ENCODE results near the gene WNT5B.

The WNT5B gene

DNA sequence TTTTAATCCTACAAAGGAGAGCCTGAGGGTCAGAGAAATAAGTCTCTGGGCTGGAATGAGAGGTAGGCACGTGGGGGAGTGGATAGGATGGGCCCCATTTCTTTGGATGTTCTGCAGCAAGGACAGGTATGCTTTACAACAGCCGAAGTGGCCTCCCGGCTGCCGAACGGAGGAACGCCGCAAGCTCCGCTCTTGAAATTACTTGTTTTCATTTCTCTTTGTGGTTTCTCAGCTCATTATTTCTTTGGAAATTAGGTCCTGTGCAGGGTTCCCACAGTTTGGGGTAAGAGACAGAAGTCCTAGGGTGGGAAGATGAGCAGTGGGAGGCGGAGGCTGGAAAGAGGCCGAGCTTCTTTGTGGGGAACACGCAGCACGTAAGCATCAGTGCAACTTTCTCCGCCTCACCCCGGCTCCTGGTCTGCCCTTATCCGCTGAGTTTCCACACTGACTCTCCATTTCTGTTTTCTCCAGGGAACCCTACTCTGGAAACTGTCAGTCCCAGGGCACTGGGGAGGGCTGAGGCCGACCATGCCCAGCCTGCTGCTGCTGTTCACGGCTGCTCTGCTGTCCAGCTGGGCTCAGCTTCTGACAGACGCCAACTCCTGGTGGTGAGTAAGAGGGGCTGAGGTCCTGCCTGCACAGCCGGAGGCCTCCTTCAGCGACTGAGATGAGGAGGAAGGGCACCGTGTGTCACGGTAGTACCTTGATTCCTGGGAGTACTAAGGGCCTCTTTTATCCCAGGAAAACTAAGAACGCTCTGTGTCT is 2.0 kb downstream of the WNT5B start:
- DNase-seq = peak; percentile 28

DNA sequence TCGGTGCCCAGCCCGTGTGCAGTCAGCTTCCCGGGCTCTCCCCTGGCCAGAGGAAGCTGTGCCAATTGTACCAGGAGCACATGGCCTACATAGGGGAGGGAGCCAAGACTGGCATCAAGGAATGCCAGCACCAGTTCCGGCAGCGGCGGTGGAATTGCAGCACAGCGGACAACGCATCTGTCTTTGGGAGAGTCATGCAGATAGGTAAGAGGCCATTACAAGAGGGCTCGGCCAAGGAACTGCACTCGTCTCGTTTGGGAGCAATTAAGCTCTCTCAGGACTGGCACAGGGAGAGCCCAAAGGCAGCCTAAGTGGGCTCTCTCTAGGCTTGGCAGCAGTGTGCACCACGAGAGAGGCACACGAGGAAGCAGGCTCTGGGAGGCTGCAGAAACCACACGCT is 3.7 kb downstream of the WNT5B start:
- no peak for DNase-seq

DNA sequence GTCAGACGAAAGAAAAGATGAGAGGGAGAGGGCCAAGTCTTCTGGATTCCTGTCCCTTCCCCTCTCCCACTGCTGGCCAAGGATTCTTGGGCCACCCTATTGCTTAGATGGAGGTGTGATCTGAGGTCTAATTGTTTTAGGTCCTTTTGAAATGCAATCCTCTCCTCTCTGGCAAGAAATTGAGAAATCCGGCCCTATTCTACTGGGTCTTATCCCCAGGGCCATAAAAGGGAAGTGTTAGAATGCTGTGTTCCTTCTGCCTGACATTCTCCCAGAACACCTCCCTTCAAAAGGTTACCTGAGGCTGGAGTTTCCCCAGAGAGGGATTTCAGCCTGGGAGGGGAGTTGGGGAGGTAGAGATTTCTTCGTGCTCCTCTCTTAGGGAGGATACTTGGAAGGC is 4.4 kb downstream of the WNT5B start:
- DNase-seq = no peak

- DNase-seq = no peak
Measured at GRCh38 chr12:1634149-1634548, 5.1 kb downstream of the WNT5B start.

DNA sequence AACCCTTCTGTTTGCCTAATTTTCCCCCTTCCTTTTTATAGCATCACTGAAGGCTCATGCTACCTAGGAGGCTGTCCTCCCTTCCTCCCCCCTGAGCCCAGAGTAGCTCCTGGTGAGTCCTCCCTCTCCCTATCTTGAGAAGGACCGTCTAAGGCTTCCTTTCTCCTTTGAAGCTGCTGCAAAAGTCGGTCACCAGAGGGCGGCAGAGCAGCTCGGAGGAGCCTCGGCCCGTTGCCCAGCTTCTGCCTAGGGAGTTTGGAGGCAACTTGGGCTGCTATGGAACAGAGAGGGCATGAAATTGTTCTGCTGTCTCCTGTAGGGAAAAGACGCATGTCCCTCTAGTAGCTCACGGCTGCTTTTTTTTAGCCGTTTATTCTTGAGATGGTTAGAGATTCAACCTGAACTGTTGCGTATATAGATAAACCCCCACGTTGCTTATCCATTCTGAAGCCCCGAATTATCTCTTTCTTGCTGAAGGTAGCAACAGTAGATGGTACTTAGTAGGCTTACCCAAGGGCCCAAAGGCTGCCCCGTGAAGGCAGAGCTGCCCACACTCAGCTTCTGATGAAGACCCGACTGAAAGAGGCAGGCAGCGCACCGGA is 5.7 kb downstream of the WNT5B start:
- peak; percentile 67 for DNase-seq

DNA sequence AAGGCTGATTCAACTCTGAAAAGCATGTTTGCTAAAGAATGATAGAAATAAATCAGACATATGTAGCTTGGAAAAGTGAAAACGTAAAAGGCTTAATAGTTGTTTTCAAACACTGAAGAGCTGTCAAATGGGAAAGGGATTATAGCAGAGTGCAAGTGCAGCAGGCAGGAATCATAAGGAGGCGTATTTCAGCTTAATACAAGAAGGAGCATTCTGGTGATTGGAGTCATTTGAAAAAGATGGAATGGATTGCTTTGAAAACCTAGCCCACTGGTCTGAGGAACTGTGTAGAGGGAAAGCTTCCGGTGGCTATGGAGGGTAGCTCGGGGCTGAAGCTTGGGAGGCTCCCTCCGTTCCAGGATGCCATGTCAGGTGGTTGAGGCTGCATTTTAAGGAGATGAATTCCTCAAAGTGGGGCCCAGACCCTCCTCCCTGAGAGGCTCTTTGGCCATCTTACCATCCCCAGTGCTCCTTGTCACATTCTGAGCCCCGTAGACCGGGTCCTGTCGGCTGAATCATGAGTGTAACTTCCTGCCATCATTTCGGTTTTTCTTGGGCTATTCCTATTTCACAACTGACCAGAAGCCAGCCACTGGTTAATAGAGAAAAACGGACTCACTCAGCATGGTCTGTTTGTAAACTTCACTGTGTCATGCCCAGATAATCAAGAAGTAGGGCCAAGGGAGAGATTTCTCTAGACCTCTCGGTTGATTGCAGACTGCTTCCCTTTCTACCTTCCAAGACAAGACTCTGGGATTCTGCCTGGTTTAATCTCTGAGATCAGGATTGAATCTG is 6.5 kb downstream of the WNT5B start:
- no peak for DNase-seq

GRCh38 chr12:1638203-1638602 is 9.2 kb downstream of the WNT5B start:
- DNase-seq = no peak

- DNase-seq = no peak
Measured at GRCh38 chr12:1639538-1639937, 10.5 kb downstream of the WNT5B start.

- no peak for DNase-seq
Measured at GRCh38 chr12:1640328-1641234, 11.6 kb downstream of the WNT5B start.

- no peak for DNase-seq
Measured at GRCh38 chr12:1642513-1642912, 13.5 kb downstream of the WNT5B start.

DNA sequence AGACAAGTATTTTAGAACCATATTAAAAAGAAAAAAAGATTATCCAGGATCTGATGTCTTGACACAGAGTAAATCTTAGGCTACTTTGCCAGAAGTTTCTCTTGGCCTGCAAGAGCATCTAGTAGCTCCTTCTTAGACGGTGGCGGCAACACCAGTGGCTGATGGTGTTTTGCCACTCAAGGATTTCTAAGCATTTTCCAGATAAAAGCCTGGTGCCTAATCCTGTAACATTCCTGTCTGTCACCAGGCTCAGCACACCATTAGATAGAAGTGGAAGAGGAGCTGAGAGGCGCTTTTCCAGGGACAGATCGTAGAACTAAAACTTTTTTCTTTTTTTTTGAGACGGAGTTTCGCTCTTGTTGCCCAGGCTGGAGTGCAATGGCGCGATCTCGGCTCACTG is 14.0 kb downstream of the WNT5B start:
- no peak for DNase-seq

DNA sequence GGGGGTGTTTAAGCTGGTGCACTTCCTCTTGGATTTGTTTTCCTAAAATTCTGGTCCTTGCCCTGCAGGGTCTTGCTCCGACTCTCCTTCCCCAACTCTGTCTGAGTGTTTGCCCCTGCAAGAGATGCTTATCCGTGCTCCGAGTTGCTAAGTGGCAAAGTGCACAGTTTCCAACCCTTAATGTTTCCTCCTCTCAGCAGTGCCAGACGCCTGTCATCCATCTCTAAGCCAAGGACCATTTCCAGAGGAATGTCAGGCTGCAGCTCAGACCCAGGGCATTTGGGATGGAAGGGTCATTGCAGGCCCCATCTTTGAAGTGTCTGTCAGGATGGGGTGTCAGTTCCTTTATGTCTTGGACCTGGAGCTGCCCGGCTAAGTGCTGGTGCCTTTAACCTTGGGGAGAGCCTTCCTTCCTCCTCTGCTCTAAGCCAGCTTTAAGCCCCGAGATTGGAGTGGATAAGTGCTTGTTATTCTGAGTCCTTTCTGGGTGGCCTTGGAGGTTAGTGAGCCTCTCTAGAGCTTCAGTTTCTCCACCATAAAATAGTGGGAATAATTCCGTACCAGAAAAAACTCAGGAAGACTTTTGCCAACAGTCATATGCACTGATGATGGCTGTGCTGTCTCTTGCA is 15.0 kb downstream of the WNT5B start:
- no peak for DNase-seq

DNA sequence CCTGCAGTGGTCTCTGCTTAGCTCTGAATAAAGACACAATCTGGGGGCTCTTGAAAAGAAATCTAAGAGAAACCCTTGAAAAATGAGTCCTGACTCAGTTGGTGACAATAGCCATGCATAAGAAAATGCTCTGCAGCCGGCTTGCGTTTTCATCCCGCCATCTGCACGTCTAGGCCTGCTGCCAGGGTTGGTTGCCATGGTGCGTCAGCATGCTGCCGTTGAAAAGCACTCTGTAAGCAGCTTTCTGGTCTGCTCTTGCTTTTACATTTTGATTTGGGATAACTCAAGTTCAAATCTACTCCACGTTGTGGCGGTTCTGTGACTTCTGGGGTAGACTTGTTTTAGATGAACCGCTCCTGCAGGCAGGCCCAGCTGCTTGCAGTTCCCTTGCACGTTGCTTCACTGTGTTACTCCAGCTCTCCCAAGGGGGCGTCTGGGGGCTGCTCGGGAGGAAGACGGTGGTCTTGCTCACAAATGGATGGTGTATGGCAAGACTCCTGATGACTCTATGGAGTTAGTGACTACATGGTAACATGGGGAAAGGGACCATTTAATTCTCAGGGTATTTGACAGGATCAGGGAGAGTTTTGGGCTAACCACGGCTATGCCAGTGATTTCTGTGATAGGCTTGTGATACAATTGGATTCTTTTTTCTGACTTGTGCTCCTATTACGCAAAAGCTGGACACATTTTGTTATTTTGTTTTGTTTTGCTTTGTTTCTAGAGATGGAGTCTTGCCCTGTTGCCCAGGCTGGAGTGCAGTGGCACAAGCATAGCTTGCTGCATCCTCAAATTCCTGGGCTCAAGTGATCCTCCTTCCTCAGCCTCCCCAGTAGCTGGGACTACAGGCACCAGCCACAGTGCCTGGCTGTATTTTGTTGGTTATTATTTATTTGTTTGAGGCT is 15.8 kb downstream of the WNT5B start:
- DNase-seq = peak; percentile 77

- no peak for DNase-seq
Measured at GRCh38 chr12:1645819-1646218, 16.8 kb downstream of the WNT5B start.

DNA sequence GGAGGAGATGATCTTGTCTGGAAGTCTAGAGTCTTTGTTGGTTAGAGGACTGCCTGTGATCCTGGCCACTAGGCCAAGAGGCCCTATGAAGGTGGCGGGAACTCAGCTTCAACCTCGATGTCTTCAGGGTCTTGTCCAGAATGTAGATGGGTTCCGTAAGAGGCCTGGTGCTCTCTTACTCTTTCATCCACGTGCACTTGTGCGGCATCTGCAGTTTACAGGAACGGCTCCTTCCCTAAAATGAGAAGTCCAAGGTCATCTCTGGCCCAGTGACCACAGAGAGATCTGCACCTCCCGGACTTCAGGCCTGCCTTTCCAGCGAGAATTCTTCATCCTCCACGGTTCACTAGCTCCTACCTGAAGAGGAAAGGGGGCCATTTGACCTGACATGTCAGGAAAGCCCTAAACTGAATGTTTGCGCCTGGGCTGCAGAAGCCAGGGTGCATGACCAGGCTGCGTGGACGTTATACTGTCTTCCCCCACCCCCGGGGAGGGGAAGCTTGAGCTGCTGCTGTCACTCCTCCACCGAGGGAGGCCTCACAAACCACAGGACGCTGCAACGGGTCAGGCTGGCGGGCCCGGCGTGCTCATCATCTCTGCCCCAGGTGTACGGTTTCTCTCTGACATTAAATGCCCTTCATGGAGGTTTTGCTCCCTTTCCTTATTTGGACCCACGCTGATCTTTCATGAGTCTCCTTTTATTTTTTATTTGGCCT is 17.7 kb downstream of the WNT5B start:
- no peak for DNase-seq

DNA sequence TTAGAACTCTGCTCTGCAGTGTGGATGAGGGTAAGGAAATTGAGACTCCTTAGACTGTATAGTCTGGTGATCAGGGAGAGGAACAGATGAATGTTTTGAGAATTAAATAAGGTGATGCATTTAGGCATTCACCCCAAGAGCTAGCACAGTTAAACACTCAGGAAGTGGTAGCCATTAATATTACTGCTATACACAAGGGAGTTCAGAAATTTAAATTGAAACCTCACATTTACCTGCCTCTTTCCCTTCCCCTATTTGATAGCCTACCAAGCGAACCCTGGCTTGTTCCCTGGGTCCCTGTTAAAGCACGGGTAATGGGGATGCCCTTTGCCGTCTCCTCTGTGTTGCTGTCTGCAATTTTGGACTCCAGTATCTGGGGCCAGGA is 18.2 kb downstream of the WNT5B start:
- DNase-seq = no peak

- peak; percentile 51 for DNase-seq
Measured at GRCh38 chr12:1650260-1650977, 21.4 kb downstream of the WNT5B start.

- DNase-seq = no peak
Measured at GRCh38 chr12:1650978-1651361, 21.9 kb downstream of the WNT5B start.

DNA sequence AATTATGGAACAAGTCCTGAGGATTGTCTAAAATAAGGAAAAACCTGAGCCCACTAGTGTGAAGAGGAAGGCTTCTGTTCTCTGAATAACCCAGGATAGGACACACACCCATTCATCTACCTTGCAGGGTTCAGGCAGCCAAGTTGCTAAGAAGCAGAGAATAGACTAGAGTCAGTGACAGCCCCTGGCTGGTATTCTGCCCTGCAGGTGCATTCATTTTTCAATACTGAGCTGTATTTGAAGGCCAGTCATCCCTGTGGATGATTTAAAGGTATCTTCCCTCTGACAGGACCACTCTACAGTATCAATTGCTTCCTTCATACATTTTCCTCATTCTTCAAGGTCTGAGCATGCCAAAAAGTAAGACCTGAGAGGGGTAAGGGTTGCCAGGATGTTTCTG is 22.9 kb downstream of the WNT5B start:
- no peak for DNase-seq

DNA sequence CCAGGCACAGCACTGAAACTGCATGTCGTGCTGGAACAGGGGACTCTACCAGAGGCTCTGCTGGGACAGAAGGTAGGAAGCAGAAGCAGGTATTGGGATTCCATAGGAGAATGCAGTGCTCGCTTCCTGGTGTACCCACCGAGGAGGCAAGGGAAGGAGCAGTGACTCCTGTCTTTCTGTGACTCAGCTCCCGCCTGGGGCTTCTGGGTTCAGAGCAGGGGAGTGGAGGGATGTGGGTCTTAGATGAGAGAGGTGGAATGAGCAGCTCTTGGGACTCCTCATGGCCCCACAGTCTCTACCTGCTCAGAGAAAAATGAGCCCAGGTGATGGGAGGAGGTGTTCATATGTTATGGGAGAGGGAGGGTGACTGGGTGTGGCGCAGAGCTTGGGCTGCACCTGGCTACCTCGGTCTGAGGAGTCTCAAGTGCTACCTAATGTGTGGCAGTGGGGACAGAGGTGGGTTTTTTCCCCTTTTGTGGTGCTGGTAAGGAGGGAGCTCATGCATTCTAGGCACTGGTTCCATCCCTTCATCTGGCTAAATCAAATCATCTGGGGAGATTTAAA is 26.3 kb downstream of the WNT5B start:
- no peak for DNase-seq

Measured in fibroblast of skin of right quadriceps (primary cell).